DND-41 (cell line): ENCODE data around the gene GAGE10.

Experiments used
- EZH2 ChIP-seq: IDR thresholded peaks from 3 replicates; pipeline ENCODE4 v1.6.1; 2012; ENCODE audit warnings: borderline replicate concordance, low read depth, mild to moderate bottlenecking, moderate library complexity, low read length, inconsistent platforms; ENCODE audit not compliant: severe bottlenecking
- TF ChIP-seq, protein P1 (sequence below): IDR thresholded peaks from 2 replicates; pipeline ENCODE4 v1.5.1; 2012; ENCODE audit warnings: borderline replicate concordance, low read length, moderate library complexity, mild to moderate bottlenecking; ENCODE audit not compliant: poor library complexity, severe bottlenecking; ENCODE audit errors: extremely low read depth

DNA sequence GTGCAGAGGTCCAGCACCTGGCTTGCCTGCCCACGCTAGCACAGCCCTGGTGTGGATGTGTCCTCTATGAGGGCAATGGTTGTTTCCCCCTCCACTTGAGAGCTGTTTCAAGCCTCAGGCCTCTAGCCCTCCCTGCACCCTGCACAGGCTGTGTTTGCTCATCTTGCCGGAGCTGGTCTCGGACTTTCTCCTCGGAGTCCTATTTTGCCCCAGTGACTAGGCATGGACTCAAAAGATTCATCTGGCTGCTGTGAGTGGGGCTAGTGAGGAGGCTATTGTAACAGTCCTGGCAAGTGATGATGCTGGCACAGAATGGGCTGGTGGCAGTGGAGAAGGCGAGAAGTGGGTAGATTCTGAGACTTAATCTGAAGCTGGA is 44.7 kb upstream of the GAGE10 start:
- TF ChIP-seq, protein P1, sequence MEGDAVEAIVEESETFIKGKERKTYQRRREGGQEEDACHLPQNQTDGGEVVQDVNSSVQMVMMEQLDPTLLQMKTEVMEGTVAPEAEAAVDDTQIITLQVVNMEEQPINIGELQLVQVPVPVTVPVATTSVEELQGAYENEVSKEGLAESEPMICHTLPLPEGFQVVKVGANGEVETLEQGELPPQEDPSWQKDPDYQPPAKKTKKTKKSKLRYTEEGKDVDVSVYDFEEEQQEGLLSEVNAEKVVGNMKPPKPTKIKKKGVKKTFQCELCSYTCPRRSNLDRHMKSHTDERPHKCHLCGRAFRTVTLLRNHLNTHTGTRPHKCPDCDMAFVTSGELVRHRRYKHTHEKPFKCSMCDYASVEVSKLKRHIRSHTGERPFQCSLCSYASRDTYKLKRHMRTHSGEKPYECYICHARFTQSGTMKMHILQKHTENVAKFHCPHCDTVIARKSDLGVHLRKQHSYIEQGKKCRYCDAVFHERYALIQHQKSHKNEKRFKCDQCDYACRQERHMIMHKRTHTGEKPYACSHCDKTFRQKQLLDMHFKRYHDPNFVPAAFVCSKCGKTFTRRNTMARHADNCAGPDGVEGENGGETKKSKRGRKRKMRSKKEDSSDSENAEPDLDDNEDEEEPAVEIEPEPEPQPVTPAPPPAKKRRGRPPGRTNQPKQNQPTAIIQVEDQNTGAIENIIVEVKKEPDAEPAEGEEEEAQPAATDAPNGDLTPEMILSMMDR = no peak
- no peak for TF ChIP-seq EZH2
